Astrocyte (in vitro differentiated cells and primary cell): Measurements from ENCODE around the gene HS3ST3A1. TPM values are rescaled to one million over a fixed set of nuclear protein-coding genes. Genes with fewer than 3 reads are reported as not detected.

Experiments
- DNase-seq: peaks from one replicate; pipeline ENCODE4 v3.0.0-alpha.2; 2010; ENCODE audit warnings: low read depth
- FAIRE-seq: peaks from 2 replicates; lab custom pipeline; 2011; peaks lifted over from hg19 to GRCh38; lab: Jason Lieb, UNC
- H2AFZ ChIP-seq: 2 replicates; pipeline ENCODE4 v1.6.0; 2012; ENCODE audit warnings: low read depth, low read length, inconsistent platforms
- H3K27ac ChIP-seq: 2 replicates; pipeline ENCODE4 v1.5.1; 2011; ENCODE audit warnings: low read depth, low read length, inconsistent platforms
- H3K27me3 ChIP-seq: 2 replicates; pipeline ENCODE4 v1.6.0; 2011; ENCODE audit warnings: low read length, inconsistent platforms; ENCODE audit not compliant: insufficient read depth
- H3K36me3 ChIP-seq: 2 replicates; pipeline ENCODE4 v1.5.1; 2011; ENCODE audit warnings: low read length, inconsistent platforms; ENCODE audit not compliant: insufficient read depth
- H3K4me1 ChIP-seq: 2 replicates; pipeline ENCODE4 v1.5.1; 2011; ENCODE audit warnings: low read length, inconsistent platforms; ENCODE audit not compliant: insufficient read depth
- H3K4me2 ChIP-seq: 2 replicates; pipeline ENCODE4 v1.6.0; 2012; ENCODE audit warnings: low read length, inconsistent platforms
- H3K4me3 ChIP-seq: 2 replicates; pipeline ENCODE4 v1.5.1; 2011; ENCODE audit warnings: low read depth, mild to moderate bottlenecking, low read length, inconsistent platforms; ENCODE audit not compliant: insufficient read depth
- H3K79me2 ChIP-seq: 2 replicates; pipeline ENCODE4 v1.6.0; 2012; ENCODE audit warnings: mild to moderate bottlenecking, low read length, inconsistent platforms; ENCODE audit not compliant: insufficient read depth
- H3K9ac ChIP-seq: 2 replicates; pipeline ENCODE4 v1.6.0; 2012; ENCODE audit warnings: mild to moderate bottlenecking, low read length, inconsistent platforms
- H3K9me3 ChIP-seq: 2 replicates; pipeline ENCODE4 v1.5.1; 2012; ENCODE audit warnings: low read depth, mild to moderate bottlenecking, low read length, inconsistent platforms; ENCODE audit not compliant: insufficient read depth
- H4K20me1 ChIP-seq: 2 replicates; pipeline ENCODE4 v1.6.0; 2012; ENCODE audit warnings: low read length, inconsistent platforms; ENCODE audit not compliant: insufficient read depth
- H3K27ac Mint-ChIP-seq: one replicate; pipeline ENCODE4 v1.8.0; 2021; ENCODE audit warnings: mild to moderate bottlenecking, mixed read lengths; ENCODE audit not compliant: unreplicated experiment
- H3K27me3 Mint-ChIP-seq: one replicate; pipeline ENCODE4 v1.8.0; 2021; ENCODE audit warnings: low read depth, mixed read lengths; ENCODE audit not compliant: unreplicated experiment
- H3K36me3 Mint-ChIP-seq: one replicate; pipeline ENCODE4 v1.8.0; 2021; ENCODE audit warnings: low read depth, mixed read lengths; ENCODE audit not compliant: unreplicated experiment
- H3K4me1 Mint-ChIP-seq: one replicate; pipeline ENCODE4 v1.8.0; 2021; ENCODE audit warnings: low read depth, mixed read lengths; ENCODE audit not compliant: unreplicated experiment
- H3K4me3 Mint-ChIP-seq: one replicate; pipeline ENCODE4 v1.8.0; 2021; ENCODE audit warnings: mild to moderate bottlenecking, moderate library complexity, mixed read lengths; ENCODE audit not compliant: unreplicated experiment
- H3K9me3 Mint-ChIP-seq: one replicate; pipeline ENCODE4 v1.8.0; 2021; ENCODE audit warnings: mild to moderate bottlenecking, mixed read lengths; ENCODE audit not compliant: unreplicated experiment
- CTCF ChIP-seq: IDR thresholded peaks from 2 replicates; pipeline ENCODE4 v1.5.1; 2011; ENCODE audit warnings: low read depth, mild to moderate bottlenecking, inconsistent platforms, low read length, moderate library complexity; ENCODE audit not compliant: insufficient read depth
- EZH2 ChIP-seq: IDR thresholded peaks from 2 replicates; pipeline ENCODE4 v1.6.1; 2012; ENCODE audit warnings: mild to moderate bottlenecking, low read length, inconsistent platforms; ENCODE audit not compliant: insufficient read depth
- total RNA-seq: library from RNA; stranded (reverse); gene quantifications from 2 replicates; pipeline ENCODE4 v1.2.1, GENCODE V29; 2021

The HS3ST3A1 gene
- total RNA-seq, 1 donor from 2014 or later = 7.6 TPM

GRCh38 chr17:13476720-13477119 lies 125.0 kb downstream of the HS3ST3A1 start:
- TF ChIP-seq EZH2 = no peak
- TF ChIP-seq CTCF = no peak
- Histone ChIP-seq H2AFZ (no peak overlapping the region), H3K9me3 (peaks cover 9% of the 10 kb centered on the region), H3K79me2 (no peaks in the 10 kb centered on the region), H3K36me3 (no peaks in the 10 kb centered on the region), H3K4me1 (peaks cover 9% of the 10 kb centered on the region), H3K27ac (peak overlapping the region; percentile 12), H3K9ac (no peak overlapping the region), H4K20me1 (no peaks in the 10 kb centered on the region), H3K4me3 (no peak overlapping the region), H3K4me2 (peak overlapping the region; percentile 7), H3K27me3 (no peaks in the 10 kb centered on the region)
- Mint-ChIP-seq H3K36me3 (peaks cover 3% of the 10 kb centered on the region), H3K27ac (peak overlapping the region; percentile 5), H3K4me3 (no peak overlapping the region), H3K4me1 (peaks cover 19% of the 10 kb centered on the region), H3K27me3 (no peaks in the 10 kb centered on the region), H3K9me3 (peaks cover 18% of the 10 kb centered on the region)
- peak; percentile 64 for FAIRE-seq
- peak; percentile 54 for DNase-seq

GRCh38 chr17:13475574-13476223 lies 126.0 kb downstream of the HS3ST3A1 start:
- H3K4me1 ChIP-seq = peaks cover 9% of the 10 kb centered on the region
- Mint-ChIP-seq H3K27ac (no peak overlapping the region), H3K4me1 (peaks cover 19% of the 10 kb centered on the region), H3K36me3 (peaks cover 3% of the 10 kb centered on the region), H3K4me3 (no peak overlapping the region), H3K9me3 (peaks cover 11% of the 10 kb centered on the region), H3K27me3 (no peaks in the 10 kb centered on the region)
- no peak overlapping the region for H3K4me3 ChIP-seq
- H3K4me2 ChIP-seq = no peak overlapping the region
- H3K79me2 ChIP-seq = no peaks in the 10 kb centered on the region
- H3K27ac ChIP-seq = no peak overlapping the region
- no peak for TF ChIP-seq CTCF
- no peak for TF ChIP-seq EZH2
- FAIRE-seq = no peak
- H2AFZ ChIP-seq = no peak overlapping the region
- no peak overlapping the region for H3K9ac ChIP-seq
- no peaks in the 10 kb centered on the region for H4K20me1 ChIP-seq
- H3K27me3 ChIP-seq = no peaks in the 10 kb centered on the region
- no peak for DNase-seq
- peaks cover 2% of the 10 kb centered on the region for H3K9me3 ChIP-seq
- H3K36me3 ChIP-seq = no peaks in the 10 kb centered on the region
